Effector memory CD4-positive, alpha-beta T cell (primary cell): ENCODE measurements around the gene KLHL6.
A peak's percentile ranks its signal among the peaks of the same experiment; 100 is the strongest.
"Not testable (repeated sequence)": the region's sequence is repeated elsewhere in the genome, so short reads cannot be mapped to it uniquely, and the experiment has no call there.

ENCODE experiments used
- DNase-seq, 3 donors: peaks; one replicate each; pipeline ENCODE4 v3.0.0-alpha.2; 2020
- H3K27ac ChIP-seq: 2 replicates; pipeline ENCODE4 v1.7.0; 2013; ENCODE audit warnings: mild to moderate bottlenecking, low read length, moderate library complexity; ENCODE audit not compliant: insufficient read depth, poor library complexity, severe bottlenecking
- H3K27me3 ChIP-seq: replicated peaks from 2 replicates; pipeline ENCODE4 v1.7.0; 2013; ENCODE audit warnings: mild to moderate bottlenecking, low read length; ENCODE audit not compliant: insufficient read depth, control insufficient read depth, poor library complexity, severe bottlenecking
- H3K36me3 ChIP-seq: 2 replicates; pipeline ENCODE4 v1.7.0; 2013; ENCODE audit warnings: mild to moderate bottlenecking, low read length, moderate library complexity; ENCODE audit not compliant: control insufficient read depth, insufficient read depth
- H3K4me1 ChIP-seq: 2 replicates; pipeline ENCODE4 v1.7.0; 2013; ENCODE audit warnings: low read length, mild to moderate bottlenecking; ENCODE audit not compliant: control insufficient read depth, insufficient read depth, poor library complexity, severe bottlenecking
- H3K4me3 ChIP-seq: 2 replicates; pipeline ENCODE4 v1.7.0; 2013; ENCODE audit warnings: low read length, low read depth, mild to moderate bottlenecking; ENCODE audit not compliant: insufficient read depth, poor library complexity, severe bottlenecking
- H3K9me3 ChIP-seq: 2 replicates; pipeline ENCODE4 v1.7.0; 2013; ENCODE audit warnings: mild to moderate bottlenecking, low read length, moderate library complexity; ENCODE audit not compliant: control insufficient read depth

The KLHL6 gene

DNA sequence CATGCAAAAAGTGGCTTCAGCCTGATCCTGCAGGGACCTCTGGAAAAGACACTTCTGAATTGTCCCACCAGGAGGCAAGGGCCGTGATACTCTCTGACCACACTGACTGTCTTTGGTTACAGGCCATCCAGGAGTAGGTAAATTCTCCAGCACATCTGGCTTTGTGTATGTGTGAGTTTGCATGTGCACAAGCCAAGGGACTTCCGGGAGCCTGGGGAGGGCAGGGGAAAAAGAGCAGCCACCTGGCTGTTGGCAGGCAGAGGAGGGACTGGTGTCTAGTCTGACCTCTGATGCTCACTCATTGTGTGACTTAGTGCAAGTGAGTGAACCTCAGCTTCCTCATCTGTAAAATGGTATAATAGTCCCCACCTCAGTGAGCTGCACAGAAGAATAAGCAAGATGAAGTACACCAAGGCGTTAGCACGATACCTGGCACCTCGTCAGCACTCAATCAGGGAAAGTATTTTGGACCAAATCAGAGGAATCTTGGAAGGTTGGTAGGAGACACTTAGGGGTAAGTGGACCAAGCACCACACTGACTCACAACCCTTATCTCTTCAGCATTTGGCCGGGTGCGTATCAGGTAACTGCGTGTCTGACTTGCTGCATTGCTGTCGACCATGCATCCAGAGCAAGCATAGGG, 19.1 kb downstream of the KLHL6 start:
- Histone ChIP-seq H3K36me3 (peaks cover 5% of the 10 kb centered on the region), H3K4me3 (no peak overlapping the region), H3K27ac (no peak overlapping the region), H3K4me1 (peaks cover 12% of the 10 kb centered on the region), H3K27me3 (no peaks in the 10 kb centered on the region), H3K9me3 (no peaks in the 10 kb centered on the region)
- no peak for DNase-seq

DNA sequence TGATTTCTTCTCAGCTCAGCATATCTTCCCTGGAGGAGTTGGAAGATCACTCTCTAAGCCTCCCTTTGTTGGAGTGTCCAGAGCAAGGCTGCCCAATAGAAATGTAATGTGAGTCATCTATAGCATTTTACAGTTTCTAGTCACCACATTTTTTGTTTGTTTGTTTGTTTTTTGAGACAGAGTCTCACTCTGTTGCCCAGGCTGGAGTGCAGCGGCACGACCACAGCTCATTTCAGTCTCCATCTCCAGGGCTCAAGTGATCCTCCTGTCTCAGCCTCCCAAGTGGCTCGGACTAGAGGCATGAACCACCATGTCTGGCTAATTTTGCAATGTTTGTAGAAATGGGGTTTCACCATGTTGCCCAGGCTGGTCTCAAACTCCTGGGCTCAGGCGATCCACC, 21.3 kb downstream of the KLHL6 start:
- Histone ChIP-seq H3K9me3 (no peaks in the 10 kb centered on the region), H3K4me1 (peaks cover 3% of the 10 kb centered on the region), H3K36me3 (peaks cover 5% of the 10 kb centered on the region), H3K27me3 (no peaks in the 10 kb centered on the region), H3K27ac (no peak overlapping the region), H3K4me3 (no peak overlapping the region)
- DNase-seq, result no peak

DNA sequence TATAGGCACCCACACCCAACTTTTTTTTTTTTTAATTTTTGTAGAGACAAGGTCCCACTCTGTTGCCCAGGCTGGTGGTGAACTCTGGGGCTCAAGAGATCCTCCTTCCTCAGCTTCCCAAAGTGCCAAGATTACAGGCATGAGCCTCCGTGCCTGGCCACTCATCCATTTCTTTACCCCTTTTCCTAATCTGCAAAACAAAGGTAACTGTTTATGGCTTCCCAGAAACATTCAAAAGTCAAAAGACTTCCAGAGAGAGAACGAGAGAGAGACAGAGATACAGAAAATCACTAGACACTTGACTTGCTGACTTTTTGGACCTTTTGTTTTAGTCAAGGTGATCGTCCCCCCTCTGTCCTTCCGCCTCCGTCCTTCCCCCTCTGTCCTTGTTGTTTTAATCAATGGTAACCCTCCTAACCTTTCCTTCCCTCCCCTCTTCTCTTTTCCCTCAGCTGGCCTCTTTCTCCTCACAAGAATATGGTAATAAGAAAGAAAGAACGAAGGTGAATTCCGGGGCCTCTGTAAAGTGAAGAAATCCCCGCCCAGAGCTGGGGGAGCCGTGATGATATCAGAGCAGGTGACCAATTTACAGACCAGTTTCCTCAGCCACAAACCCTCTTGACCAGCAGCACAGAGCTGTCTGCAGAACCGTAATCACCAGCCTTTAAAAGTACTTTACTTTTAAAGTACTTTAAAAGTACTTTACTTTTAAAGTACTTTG, 21.9 kb downstream of the KLHL6 start:
- H3K9me3 ChIP-seq, result no peaks in the 10 kb centered on the region
- no peak for DNase-seq
- H3K27me3 ChIP-seq, result no peaks in the 10 kb centered on the region
- H3K4me3 ChIP-seq, result no peak overlapping the region
- H3K27ac ChIP-seq, result no peak overlapping the region
- H3K36me3 ChIP-seq, result peaks cover 7% of the 10 kb centered on the region
- H3K4me1 ChIP-seq, result no peaks in the 10 kb centered on the region

- Histone ChIP-seq H3K36me3 (peaks cover 14% of the 10 kb centered on the region), H3K4me1 (no peaks in the 10 kb centered on the region), H3K27me3 (no peaks in the 10 kb centered on the region), H3K4me3 (no peak overlapping the region), H3K27ac (no peak overlapping the region), H3K9me3 (no peaks in the 10 kb centered on the region)
- DNase-seq, result no peak
Measured at GRCh38 chr3:183532620-183533411, 22.7 kb downstream of the KLHL6 start.

- no peak for DNase-seq
- Histone ChIP-seq H3K4me1 (peaks cover 2% of the 10 kb centered on the region), H3K27ac (no peak overlapping the region), H3K9me3 (no peaks in the 10 kb centered on the region), H3K27me3 (no peaks in the 10 kb centered on the region), H3K4me3 (no peak overlapping the region), H3K36me3 (peaks cover 20% of the 10 kb centered on the region)
Measured at GRCh38 chr3:183529717-183530116, 25.8 kb downstream of the KLHL6 start.

GRCh38 chr3:183529185-183529584, 26.3 kb downstream of the KLHL6 start:
- Histone ChIP-seq H3K9me3 (no peaks in the 10 kb centered on the region), H3K27me3 (no peaks in the 10 kb centered on the region), H3K27ac (no peak overlapping the region), H3K4me1 (peaks cover 2% of the 10 kb centered on the region), H3K36me3 (peaks cover 25% of the 10 kb centered on the region), H3K4me3 (no peak overlapping the region)
- no peak for DNase-seq

DNA sequence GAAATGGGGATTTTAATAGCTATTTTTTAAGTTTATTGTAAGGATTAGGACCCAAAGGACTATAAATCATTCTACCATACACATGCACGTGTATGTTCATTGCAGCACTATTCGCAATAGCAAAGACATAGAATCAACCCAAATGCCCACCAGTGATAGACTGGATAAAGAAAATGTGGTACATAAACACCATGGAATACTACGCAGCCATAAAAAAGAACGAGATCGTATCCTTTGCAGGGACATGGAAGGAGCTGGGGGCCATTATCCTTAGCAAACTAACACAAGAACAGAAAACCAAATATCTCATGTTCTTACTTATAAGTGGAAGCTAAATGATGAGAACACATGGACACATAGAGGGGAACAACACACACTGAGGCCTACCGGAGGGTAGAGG, 26.7 kb downstream of the KLHL6 start:
- not testable (repeated sequence) for H3K9me3 ChIP-seq, H3K27ac ChIP-seq, H3K4me1 ChIP-seq, DNase-seq, H3K27me3 ChIP-seq, H3K4me3 ChIP-seq
- H3K36me3 ChIP-seq, result peaks cover 28% of the 10 kb centered on the region

- Histone ChIP-seq H3K4me3 (no peak overlapping the region), H3K36me3 (peaks cover 28% of the 10 kb centered on the region), H3K27ac (peak overlapping the region; percentile 7), H3K4me1 (peaks cover 2% of the 10 kb centered on the region), H3K27me3 (no peaks in the 10 kb centered on the region), H3K9me3 (no peaks in the 10 kb centered on the region)
- no peak for DNase-seq
Measured at GRCh38 chr3:183527428-183528379, 27.8 kb downstream of the KLHL6 start.

DNA sequence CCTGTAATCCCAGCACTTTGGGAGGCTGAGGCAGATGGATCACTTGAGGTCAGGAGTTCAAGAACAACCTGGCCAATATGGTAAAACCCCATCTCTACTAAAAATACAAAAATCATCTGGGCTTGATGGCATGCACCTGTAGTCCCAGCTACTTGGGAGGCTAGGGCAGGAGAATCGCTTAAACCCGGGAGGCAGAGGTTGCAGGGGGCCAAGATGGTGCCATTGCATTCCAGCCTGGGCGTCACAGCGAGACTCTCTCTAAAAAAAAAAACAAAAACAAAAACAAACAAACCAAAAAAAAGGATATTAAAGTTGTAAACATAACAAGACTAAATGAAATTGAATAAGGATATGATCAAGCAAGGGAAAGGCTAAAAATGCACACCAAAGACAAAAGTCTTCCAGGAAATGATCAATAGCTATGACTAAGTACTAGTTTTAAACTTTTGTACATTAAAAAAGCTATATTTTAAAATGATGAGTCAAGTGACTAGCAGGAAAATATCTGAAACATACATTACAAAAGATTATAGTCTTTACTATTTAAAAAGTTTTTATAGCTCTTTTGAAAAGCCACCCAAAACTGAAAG, 28.6 kb downstream of the KLHL6 start:
- DNase-seq, result no peak
- no peak overlapping the region for H3K4me3 ChIP-seq
- H3K27ac ChIP-seq, result peak overlapping the region; percentile 7
- peaks cover 29% of the 10 kb centered on the region for H3K36me3 ChIP-seq
- peaks cover 2% of the 10 kb centered on the region for H3K4me1 ChIP-seq
- H3K27me3 ChIP-seq, result no peaks in the 10 kb centered on the region
- no peaks in the 10 kb centered on the region for H3K9me3 ChIP-seq
